ENCODE measurements around the gene PIP4K2C. TPM values are rescaled to one million over a fixed set of nuclear protein-coding genes. Genes with fewer than 3 reads are reported as not detected.

The PIP4K2C gene
- total and polyA plus RNA-seq, 2 of the 4 experiments (the other 2 are of a cell fraction) = 12.5 to 23.1 TPM

- dilution Hi-C loops (cut with HindIII; ENCODE audit: low sequenced_read_pairs, unreplicated experiment) (no loop called here), in situ Hi-C loops (cut with MboI; ENCODE audit: low sequenced_read_pairs) (no loop called here), intact Hi-C loops (cut with micrococcal nuclease) (no loop called here)
- ChIA-PET POLR2A (ENCODE audit: unreplicated experiment) (no interaction called here), CTCF (no interaction called here)
- H2BK20ac ChIP-seq (ENCODE audit: low read depth, low read length) = no peak overlapping the region
- BruUV-seq (replicated peaks) = no TSS peak
- H3K4me1 ChIP-seq (ENCODE audit: control insufficient read depth, insufficient read depth, low read length) = peaks cover 15% of the 10 kb centered on the region
- no peak overlapping the region for H4K8ac ChIP-seq (ENCODE audit: low read depth in 2 of 2, low read length in 2 of 2)
- H3K36me3 ChIP-seq (ENCODE audit: control insufficient read depth, insufficient read depth, low read length) = peaks cover 9% of the 10 kb centered on the region; the same call in 1 of the 2 replicates
- 100% methylated on average over 2 of the region's 11 CpGs; no CpG with 5 or more reads in 1 of the 2 experiments for WGBS, 2 experiments (ENCODE audit: extremely low coverage in 2 of 2, insufficient read length in 1 of 2)
- H2AK9ac ChIP-seq (replicated peaks; ENCODE audit: low read depth, low read length, poor library complexity) = no peak overlapping the region
- H3K9me3 ChIP-seq (ENCODE audit: control insufficient read depth, insufficient read depth, low read length) = no peaks in the 10 kb centered on the region
- peaks cover 9 to 20% of the 10 kb centered on the region in 2 experiments for H3K79me1 ChIP-seq (ENCODE audit: low read depth in 1 of 2, low read length in 2 of 2)
- no peak overlapping the region for H3K4me2 ChIP-seq (ENCODE audit: low read depth, low read length)
- ATAC-seq (ENCODE audit: low read depth) = no peak
- H3K14ac ChIP-seq (replicated peaks; ENCODE audit: low read depth, low read length) = no peak overlapping the region
- no peak overlapping the region for H3K23ac ChIP-seq (ENCODE audit: low read depth, low read length)
- H2BK15ac ChIP-seq (ENCODE audit: low read depth, low read length) = no peak overlapping the region
- H4K5ac ChIP-seq (ENCODE audit: low read depth, low read length) = no peak overlapping the region
- no peak overlapping the region for H3K18ac ChIP-seq (ENCODE audit: low read depth, low read length)
- no peak overlapping the region for H2AFZ ChIP-seq (replicated peaks; ENCODE audit: low read length, poor library complexity)
- H2AK5ac ChIP-seq (ENCODE audit: low read depth, low read length) = no peak overlapping the region
- no peak for TF ChIP-seq MXI1 (IDR thresholded peaks at IDR 0.05; ENCODE audit: borderline replicate concordance, low read depth, low read length)
- no peak for TF ChIP-seq MAZ (IDR thresholded peaks at IDR 0.05; ENCODE audit: borderline replicate concordance, low read depth, low read length)
- TF ChIP-seq CTCF (conservative IDR thresholded peaks at IDR 0.05; ENCODE audit: low read depth, low read length) = no peak
- no peak for TF ChIP-seq RFX5 (IDR thresholded peaks at IDR 0.05; ENCODE audit: low read depth, low read length)
- TF ChIP-seq SMC3 (IDR thresholded peaks at IDR 0.05; ENCODE audit: low read depth, low read length) = no peak
- TF ChIP-seq, protein P1, sequence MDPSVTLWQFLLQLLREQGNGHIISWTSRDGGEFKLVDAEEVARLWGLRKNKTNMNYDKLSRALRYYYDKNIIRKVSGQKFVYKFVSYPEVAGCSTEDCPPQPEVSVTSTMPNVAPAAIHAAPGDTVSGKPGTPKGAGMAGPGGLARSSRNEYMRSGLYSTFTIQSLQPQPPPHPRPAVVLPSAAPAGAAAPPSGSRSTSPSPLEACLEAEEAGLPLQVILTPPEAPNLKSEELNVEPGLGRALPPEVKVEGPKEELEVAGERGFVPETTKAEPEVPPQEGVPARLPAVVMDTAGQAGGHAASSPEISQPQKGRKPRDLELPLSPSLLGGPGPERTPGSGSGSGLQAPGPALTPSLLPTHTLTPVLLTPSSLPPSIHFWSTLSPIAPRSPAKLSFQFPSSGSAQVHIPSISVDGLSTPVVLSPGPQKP (IDR thresholded peaks at IDR 0.05; ENCODE audit: borderline replicate concordance, low read depth, low read length) = no peak
- TF ChIP-seq CEBPB (IDR thresholded peaks at IDR 0.05; ENCODE audit: low read depth, low read length) = no peak
- TF ChIP-seq MAFK (IDR thresholded peaks at IDR 0.05; ENCODE audit: low read depth, low read length) = no peak
- no peak for TF ChIP-seq RAD21 (IDR thresholded peaks at IDR 0.05; ENCODE audit: low read length)
- TF ChIP-seq NFE2L2 (IDR thresholded peaks at IDR 0.05; ENCODE audit: low read depth, low read length) = no peak
- H4K20me1 ChIP-seq (ENCODE audit: insufficient read depth, low read length) = no peaks in the 10 kb centered on the region
- H3K9ac ChIP-seq (ENCODE audit: low read depth, low read length) = no peak overlapping the region
- no peak overlapping the region for H3K4me3 ChIP-seq (ENCODE audit: insufficient read depth, low read depth, low read length)
- no peak for DNase-seq
- no peak overlapping the region for H2BK120ac ChIP-seq (ENCODE audit: low read depth, low read length)
- no peak overlapping the region for H2BK5ac ChIP-seq (ENCODE audit: low read depth, low read length, poor library complexity, severe bottlenecking)
- H3K56ac ChIP-seq (ENCODE audit: extremely low read depth, insufficient read depth, low read length) = no peak overlapping the region
- no peak overlapping the region for H3K27ac ChIP-seq (ENCODE audit: insufficient read depth, low read length)
- no peaks in the 10 kb centered on the region for H3K27me3 ChIP-seq (ENCODE audit: control insufficient read depth, insufficient read depth, low read length)
- H4K91ac ChIP-seq (ENCODE audit: insufficient read depth, low read depth, low read length) = no peak overlapping the region
- no peak overlapping the region for H3K4ac ChIP-seq (ENCODE audit: low read depth, low read length)
- peaks cover 18% of the 10 kb centered on the region; the same call in 1 of the 2 replicates for H3K9me1 ChIP-seq (ENCODE audit: insufficient read depth, low read length)
These were observed 15.8 kb downstream of the PIP4K2C start for GRCh38 chr12:57606821-57607220.

All from IMR-90 (cell line).